ENCODE data around the gene NIT1. TPM values are rescaled to one million over a fixed set of nuclear protein-coding genes. Genes with fewer than 3 reads are reported as not detected.

Gene NIT1
- total RNA-seq, 1 experiment from 2014 or later = 39.6 TPM

DNA sequence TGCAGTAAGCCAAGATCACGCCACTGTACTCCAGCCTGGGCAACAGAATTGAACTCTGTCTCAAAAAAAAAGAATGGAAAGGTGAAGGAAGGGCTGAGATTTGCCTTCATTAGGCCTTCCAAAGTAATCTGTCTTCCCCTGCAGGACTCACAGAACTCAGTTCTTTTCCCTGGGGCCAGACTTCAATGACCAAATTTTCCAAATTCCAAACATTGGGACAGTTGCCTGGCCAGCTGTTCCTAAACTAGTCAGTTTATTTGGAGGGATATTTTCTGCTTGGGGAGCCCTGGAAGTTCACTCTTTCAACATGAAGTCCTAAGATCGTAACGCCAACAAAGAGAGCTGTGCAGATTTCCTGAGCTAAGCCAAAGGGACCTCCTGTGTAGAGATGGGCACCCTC lies 20.0 kb downstream of the NIT1 start:
- Histone ChIP-seq H2BK12ac (ENCODE audit: insufficient read length, low read depth, low read length) (no peak overlapping the region), H3K4me2 (ENCODE audit: insufficient read depth, insufficient read length, low read length) (no peak overlapping the region), H2BK120ac (ENCODE audit: low read depth, low read length, poor library complexity, severe bottlenecking) (no peak overlapping the region), H3K14ac (ENCODE audit: insufficient read depth, low read length) (no peak overlapping the region), H3K9me3 (ENCODE audit: control insufficient read depth, low read depth, low read length) (no peaks in the 10 kb centered on the region), H4K8ac (replicated peaks; ENCODE audit: insufficient read length, low read depth, low read length) (no peak overlapping the region), H3K27me3 (ENCODE audit: insufficient read depth, low read length) (no peaks in the 10 kb centered on the region), H2BK20ac (ENCODE audit: low read depth, low read length, poor library complexity, severe bottlenecking) (no peak overlapping the region), H4K20me1 (ENCODE audit: control insufficient read depth, insufficient read depth, insufficient read length) (no peaks in the 10 kb centered on the region), H2BK15ac (ENCODE audit: low read depth, low read length) (no peak overlapping the region), H3K79me2 (ENCODE audit: insufficient read depth, low read length) (peaks cover 3% of the 10 kb centered on the region; the same call in 1 of the 2 replicates), H3K18ac (ENCODE audit: insufficient read length, low read depth, low read length) (no peak overlapping the region), H2AFZ (ENCODE audit: low read length) (no peak overlapping the region), H2BK5ac (ENCODE audit: insufficient read length, low read length) (no peak overlapping the region), H4K5ac (ENCODE audit: insufficient read length, low read depth, low read length) (no peak overlapping the region), H4K91ac (ENCODE audit: insufficient read length, low read depth, low read length) (no peak overlapping the region), H3K79me1 (ENCODE audit: insufficient read depth, low read depth, low read length, poor library complexity, severe bottlenecking) (peaks cover 4% of the 10 kb centered on the region), H3K4ac (ENCODE audit: low read depth, low read length) (no peak overlapping the region), H2AK5ac (ENCODE audit: insufficient read length, low read length) (no peak overlapping the region), H3K23ac (ENCODE audit: insufficient read length, low read depth, low read length) (no peak overlapping the region), H3K27ac (ENCODE audit: insufficient read length, low read depth, low read length) (no peak overlapping the region), H3K23me2 (ENCODE audit: insufficient read length, low read depth, low read length, poor library complexity, severe bottlenecking) (peaks cover 6% of the 10 kb centered on the region), H3K9ac (ENCODE audit: extremely low read depth, insufficient read length, low read length) (no peak overlapping the region), H3K56ac (ENCODE audit: insufficient read length, low read depth, low read length) (no peak overlapping the region), H3T11ph (ENCODE audit: low read length) (no peak overlapping the region), H3K4me1 (ENCODE audit: insufficient read depth, low read length) (no peaks in the 10 kb centered on the region)
- no peaks in the 10 kb centered on the region for H3K4me1 Mint-ChIP-seq
- WGBS (ENCODE audit: extremely low coverage, insufficient read length, low lambda C conversion rate) = no CpG with 5 or more reads among the region's 3 CpGs
- TF ChIP-seq, protein P1, sequence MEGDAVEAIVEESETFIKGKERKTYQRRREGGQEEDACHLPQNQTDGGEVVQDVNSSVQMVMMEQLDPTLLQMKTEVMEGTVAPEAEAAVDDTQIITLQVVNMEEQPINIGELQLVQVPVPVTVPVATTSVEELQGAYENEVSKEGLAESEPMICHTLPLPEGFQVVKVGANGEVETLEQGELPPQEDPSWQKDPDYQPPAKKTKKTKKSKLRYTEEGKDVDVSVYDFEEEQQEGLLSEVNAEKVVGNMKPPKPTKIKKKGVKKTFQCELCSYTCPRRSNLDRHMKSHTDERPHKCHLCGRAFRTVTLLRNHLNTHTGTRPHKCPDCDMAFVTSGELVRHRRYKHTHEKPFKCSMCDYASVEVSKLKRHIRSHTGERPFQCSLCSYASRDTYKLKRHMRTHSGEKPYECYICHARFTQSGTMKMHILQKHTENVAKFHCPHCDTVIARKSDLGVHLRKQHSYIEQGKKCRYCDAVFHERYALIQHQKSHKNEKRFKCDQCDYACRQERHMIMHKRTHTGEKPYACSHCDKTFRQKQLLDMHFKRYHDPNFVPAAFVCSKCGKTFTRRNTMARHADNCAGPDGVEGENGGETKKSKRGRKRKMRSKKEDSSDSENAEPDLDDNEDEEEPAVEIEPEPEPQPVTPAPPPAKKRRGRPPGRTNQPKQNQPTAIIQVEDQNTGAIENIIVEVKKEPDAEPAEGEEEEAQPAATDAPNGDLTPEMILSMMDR (conservative IDR thresholded peaks at IDR 0.05) = no peak
- no peak overlapping the region for H3K27ac Mint-ChIP-seq
- DNase-seq = no peak
- no peaks in the 10 kb centered on the region for H3K9me3 Mint-ChIP-seq
- no peaks in the 10 kb centered on the region for H3K27me3 Mint-ChIP-seq (ENCODE audit: low read depth)
- H3K4me3 Mint-ChIP-seq = no peak overlapping the region
- H3K36me3 Mint-ChIP-seq (ENCODE audit: insufficient read depth in 1 of 3, low read depth in 3 of 3) = peaks cover 0 to 2% (median 0%) of the 10 kb centered on the region in 3 experiments; a peak in 1 of 7 replicates
